Panc1 (cell line): ENCODE results near the gene SPATA3. TPM values are rescaled to one million over a fixed set of nuclear protein-coding genes. Genes with fewer than 3 reads are reported as not detected.

Experiments
- ATAC-seq: fragments of 200-7000 bp; cut with Tn5 transposase; 2 replicates; pipeline ENCODE4 v1.9.1; 2020; ENCODE audit warnings: mild to moderate bottlenecking, moderate library complexity
- BruUV-seq: library from RNA; stranded (reverse); fragments of 400-500 nt; replicated peaks from 2 replicates; lab custom pipeline; 2021; lab: Mats Ljungman, UMichigan
- CTCF ChIA-PET: fragments of 300-600 bp; sonication (Branson Sonifier 250); formaldehyde crosslinking; loops from one replicate; lab custom pipeline; 2022; ENCODE audit warnings: antibody characterized with exemption; lab: Charles Lee
- POLR2A ChIA-PET: fragments of 300-600 bp; sonication (Branson Sonifier 250); formaldehyde crosslinking; loops from one replicate; lab custom pipeline; 2022; ENCODE audit warnings: antibody characterized with exemption; lab: Charles Lee
- DNase-seq: peaks from one replicate; pipeline ENCODE4 v3.0.0-alpha.2; 2010; ENCODE audit warnings: low read depth, low spot score
- H3K27ac ChIP-seq: 2 replicates; pipeline ENCODE4 v1.5.1; 2011; ENCODE audit warnings: mild to moderate bottlenecking, low read length, inconsistent platforms
- H3K27me3 ChIP-seq: fragments of 200-500 bp; sonication (Bioruptor generic); 2 replicates; pipeline ENCODE4 v1.6.0; 2014; ENCODE audit warnings: low read length, inconsistent platforms; ENCODE audit not compliant: control insufficient read depth, insufficient read depth
- H3K36me3 ChIP-seq: fragments of 200-500 bp; sonication (Bioruptor generic); 2 replicates; pipeline ENCODE4 v1.5.1; 2014; ENCODE audit warnings: inconsistent platforms, mild to moderate bottlenecking, low read length, moderate library complexity; ENCODE audit not compliant: control insufficient read depth, insufficient read depth
- H3K4me1 ChIP-seq: 2 replicates; pipeline ENCODE4 v1.5.1; 2011; ENCODE audit warnings: inconsistent platforms, mild to moderate bottlenecking, low read length, moderate library complexity; ENCODE audit not compliant: control insufficient read depth, insufficient read depth
- H3K4me3 ChIP-seq, 2 experiments: 2 replicates each; pipeline ENCODE4 v1.5.1; 2011 to 2012; ENCODE audit warnings: low read depth in 2 of 2, low read length in 2 of 2, mild to moderate bottlenecking in 2 of 2, inconsistent platforms in 1 of 2, moderate library complexity in 1 of 2
- H3K9me3 ChIP-seq: fragments of 200-500 bp; sonication (Bioruptor generic); 2 replicates; pipeline ENCODE4 v1.5.1; 2014; ENCODE audit warnings: low read depth, mild to moderate bottlenecking, inconsistent platforms, low read length, moderate library complexity; ENCODE audit not compliant: control insufficient read depth, insufficient read depth
- CTCF ChIP-seq: fragments of 450-650 bp; IDR thresholded peaks from 2 replicates; pipeline ENCODE4 v1.5.1; 2017; ENCODE audit warnings: mild to moderate bottlenecking
- SIN3A ChIP-seq: IDR thresholded peaks from 2 replicates; pipeline ENCODE4 v1.6.1; 2012; ENCODE audit warnings: low read depth, mild to moderate bottlenecking, low read length, moderate library complexity, borderline replicate concordance; ENCODE audit not compliant: insufficient read depth
- TCF7L2 ChIP-seq: IDR thresholded peaks from 2 replicates; pipeline ENCODE4 v1.6.1; 2011; ENCODE audit warnings: mild to moderate bottlenecking, low read depth, low read length, inconsistent platforms
- in situ Hi-C: cut with HindIII; loops from 2 replicates; pipeline ENCODE4 v1.10.0; 2016; ENCODE audit warnings: low sequenced_read_pairs, low pct_unique_long_range_greater_than_20kb
- intact Hi-C: fragments of 100-400 bp; cut with micrococcal nuclease; formaldehyde crosslinking; loops from one replicate; pipeline ENCODE4 v1.10.0; 2022; ENCODE audit not compliant: unreplicated experiment
- total RNA-seq: library from RNA; stranded (reverse); gene quantifications from one replicate; pipeline ENCODE4 v1.2.1, GENCODE V29; 2021; ENCODE audit not compliant: unreplicated experiment
- TF ChIP-seq, protein P1 (sequence below), 2 experiments: IDR thresholded peaks; 2 replicates each; pipeline ENCODE4 v1.6.1; 2011 to 2012; ENCODE audit warnings: low read depth in 2 of 2, control low read depth in 1 of 2, low read length in 1 of 2, mild to moderate bottlenecking in 1 of 2, moderate library complexity in 1 of 2; ENCODE audit not compliant: insufficient read depth in 1 of 2

The SPATA3 gene
- total RNA-seq, 1 experiment from 2014 or later = not detected

DNA sequence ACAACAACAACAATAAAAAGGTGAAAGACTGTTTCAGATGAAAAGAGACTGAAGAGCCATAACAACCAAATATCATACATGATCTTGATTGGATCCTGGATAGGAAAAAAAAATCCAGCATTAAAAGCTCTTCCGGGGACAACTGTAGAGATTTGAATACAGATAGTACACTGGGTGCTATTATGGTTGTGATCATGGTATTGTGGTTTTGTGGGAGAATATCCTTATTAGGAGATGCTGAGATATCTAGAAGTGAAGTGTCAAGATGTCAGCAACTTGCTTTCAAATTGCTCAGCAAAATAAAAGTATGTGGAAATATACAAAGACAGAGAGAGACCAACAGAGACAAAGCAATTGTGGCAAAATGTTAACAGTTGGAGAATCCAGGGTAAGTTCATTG is 15.5 kb upstream of the SPATA3 start:
- intact Hi-C loops = no loop called here
- no peaks in the 10 kb centered on the region for H3K4me1 ChIP-seq
- ChIA-PET POLR2A (no interaction called here), CTCF (no interaction called here)
- no peak for ATAC-seq
- no peak overlapping the region for H3K4me3 ChIP-seq
- TF ChIP-seq TCF7L2 (no peak), SIN3A (no peak)
- TF ChIP-seq, protein P1, sequence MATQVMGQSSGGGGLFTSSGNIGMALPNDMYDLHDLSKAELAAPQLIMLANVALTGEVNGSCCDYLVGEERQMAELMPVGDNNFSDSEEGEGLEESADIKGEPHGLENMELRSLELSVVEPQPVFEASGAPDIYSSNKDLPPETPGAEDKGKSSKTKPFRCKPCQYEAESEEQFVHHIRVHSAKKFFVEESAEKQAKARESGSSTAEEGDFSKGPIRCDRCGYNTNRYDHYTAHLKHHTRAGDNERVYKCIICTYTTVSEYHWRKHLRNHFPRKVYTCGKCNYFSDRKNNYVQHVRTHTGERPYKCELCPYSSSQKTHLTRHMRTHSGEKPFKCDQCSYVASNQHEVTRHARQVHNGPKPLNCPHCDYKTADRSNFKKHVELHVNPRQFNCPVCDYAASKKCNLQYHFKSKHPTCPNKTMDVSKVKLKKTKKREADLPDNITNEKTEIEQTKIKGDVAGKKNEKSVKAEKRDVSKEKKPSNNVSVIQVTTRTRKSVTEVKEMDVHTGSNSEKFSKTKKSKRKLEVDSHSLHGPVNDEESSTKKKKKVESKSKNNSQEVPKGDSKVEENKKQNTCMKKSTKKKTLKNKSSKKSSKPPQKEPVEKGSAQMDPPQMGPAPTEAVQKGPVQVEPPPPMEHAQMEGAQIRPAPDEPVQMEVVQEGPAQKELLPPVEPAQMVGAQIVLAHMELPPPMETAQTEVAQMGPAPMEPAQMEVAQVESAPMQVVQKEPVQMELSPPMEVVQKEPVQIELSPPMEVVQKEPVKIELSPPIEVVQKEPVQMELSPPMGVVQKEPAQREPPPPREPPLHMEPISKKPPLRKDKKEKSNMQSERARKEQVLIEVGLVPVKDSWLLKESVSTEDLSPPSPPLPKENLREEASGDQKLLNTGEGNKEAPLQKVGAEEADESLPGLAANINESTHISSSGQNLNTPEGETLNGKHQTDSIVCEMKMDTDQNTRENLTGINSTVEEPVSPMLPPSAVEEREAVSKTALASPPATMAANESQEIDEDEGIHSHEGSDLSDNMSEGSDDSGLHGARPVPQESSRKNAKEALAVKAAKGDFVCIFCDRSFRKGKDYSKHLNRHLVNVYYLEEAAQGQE (IDR thresholded peaks at IDR 0.05; ENCODE audit: insufficient read depth in 1 of 2, low read depth in 2 of 2, low read length in 1 of 2) = no peak
- no peak overlapping the region for H3K27ac ChIP-seq
- no peaks in the 10 kb centered on the region for H3K36me3 ChIP-seq
- no peaks in the 10 kb centered on the region for H3K27me3 ChIP-seq
- no peaks in the 10 kb centered on the region for H3K9me3 ChIP-seq
- in situ Hi-C loops = no loop called here
- BruUV-seq = no TSS peak
- no peak for DNase-seq

DNA sequence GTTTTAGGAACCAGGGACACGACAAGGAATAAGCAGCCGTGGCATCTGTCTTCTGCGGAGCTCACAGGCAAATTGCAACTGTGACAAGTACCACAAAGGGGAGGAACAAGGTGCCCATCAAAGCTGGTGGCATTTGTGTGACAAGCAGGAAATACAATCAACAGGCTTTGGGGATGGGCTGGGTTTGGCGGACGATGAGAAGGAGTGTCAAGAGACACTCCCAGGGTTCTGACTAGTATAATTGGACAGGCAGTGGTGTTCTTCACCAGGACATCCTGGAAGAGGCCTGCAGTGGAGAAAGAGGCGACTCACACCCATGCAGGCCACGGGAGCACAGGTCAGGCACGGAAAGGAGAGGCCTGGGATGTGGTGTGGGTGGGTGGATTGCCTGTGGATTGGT is 14.2 kb upstream of the SPATA3 start:
- no peaks in the 10 kb centered on the region for H3K9me3 ChIP-seq
- H3K27ac ChIP-seq = no peak overlapping the region
- ChIA-PET POLR2A (interaction anchor here (0.6 kb wide), 2 partner anchors 39 to 416 kb away, joined by 3 to 4 read pairs; no protein-coding TSS in a partner anchor), CTCF (interaction anchor here (0.6 kb wide), 1 partner anchor 53 kb away, joined by 4 read pairs; no protein-coding TSS in a partner anchor)
- no peak for DNase-seq
- H3K4me3 ChIP-seq = no peak overlapping the region
- in situ Hi-C loops = no loop called here
- ATAC-seq = no peak
- no TSS peak for BruUV-seq
- intact Hi-C loops = no loop called here
- no peaks in the 10 kb centered on the region for H3K27me3 ChIP-seq
- H3K4me1 ChIP-seq = peaks cover under 1% of the 10 kb centered on the region; the same call in 1 of the 2 replicates
- TF ChIP-seq CTCF = no peak
- TF ChIP-seq, protein P1 (IDR thresholded peaks at IDR 0.05; ENCODE audit: insufficient read depth in 1 of 2, low read depth in 2 of 2, low read length in 1 of 2) = no peak
- H3K36me3 ChIP-seq = no peaks in the 10 kb centered on the region
